Measurements from ENCODE around the gene OSBPL1A. TPM values are rescaled to one million over a fixed set of nuclear protein-coding genes. Genes with fewer than 3 reads are reported as not detected.
A peak's percentile ranks its signal among the peaks of the same experiment; 100 is the strongest.

OSBPL1A gene
- total RNA-seq, 1 experiment from 2014 or later = 34.6 TPM

GRCh38 chr18:24417480-24417879 is 19.9 kb upstream of the OSBPL1A start:
- H3K4me1 ChIP-seq (replicated peaks) = peaks cover 9% of the 10 kb centered on the region; the same call in 1 of the 2 replicates
- H3K4me3 ChIP-seq = no peak overlapping the region
- peaks cover 10% of the 10 kb centered on the region for H3K27me3 ChIP-seq (replicated peaks)
- DNase-seq (ENCODE audit: low read depth in 1 of 2, low spot score in 2 of 2) = no peak
- H3K9me3 ChIP-seq (replicated peaks) = no peaks in the 10 kb centered on the region
- no peak overlapping the region for H3K27ac ChIP-seq
- H3K36me3 ChIP-seq = no peaks in the 10 kb centered on the region

- H3K4me1 ChIP-seq (replicated peaks) = no peaks in the 10 kb centered on the region
- no peaks in the 10 kb centered on the region for H3K9me3 ChIP-seq (replicated peaks)
- no peaks in the 10 kb centered on the region for H3K36me3 ChIP-seq
- H3K27ac ChIP-seq = no peak overlapping the region
- DNase-seq (ENCODE audit: low read depth in 1 of 2, low spot score in 2 of 2) = no peak
- no peak overlapping the region for H3K4me3 ChIP-seq
- peaks cover 6% of the 10 kb centered on the region for H3K27me3 ChIP-seq (replicated peaks)
Observed at GRCh38 chr18:24414349-24415003, 16.9 kb upstream of the OSBPL1A start.

GRCh38 chr18:24413148-24413547 is 15.5 kb upstream of the OSBPL1A start:
- Histone ChIP-seq H3K27me3 (replicated peaks) (peaks cover 6% of the 10 kb centered on the region), H3K4me1 (replicated peaks) (no peaks in the 10 kb centered on the region), H3K27ac (no peak overlapping the region), H3K4me3 (no peak overlapping the region), H3K9me3 (replicated peaks) (no peaks in the 10 kb centered on the region), H3K36me3 (no peaks in the 10 kb centered on the region)
- no peak for DNase-seq (ENCODE audit: low read depth in 1 of 2, low spot score in 2 of 2)

- Histone ChIP-seq H3K27me3 (replicated peaks) (no peaks in the 10 kb centered on the region), H3K4me3 (no peak overlapping the region), H3K36me3 (no peaks in the 10 kb centered on the region), H3K27ac (no peak overlapping the region), H3K9me3 (replicated peaks) (no peaks in the 10 kb centered on the region), H3K4me1 (replicated peaks) (no peaks in the 10 kb centered on the region)
- no peak for DNase-seq (ENCODE audit: low read depth in 1 of 2, low spot score in 2 of 2)
Observed at GRCh38 chr18:24408496-24408895, 10.9 kb upstream of the OSBPL1A start.

GRCh38 chr18:24404591-24404990 is 7.0 kb upstream of the OSBPL1A start:
- no peak overlapping the region for H3K27ac ChIP-seq
- no peaks in the 10 kb centered on the region for H3K9me3 ChIP-seq (replicated peaks)
- no peaks in the 10 kb centered on the region for H3K36me3 ChIP-seq
- no peak overlapping the region for H3K4me3 ChIP-seq
- 0 out of 2 replicates have a peak, but pooled peaks cover 6% of the 10 kb centered on the region for H3K4me1 ChIP-seq (replicated peaks)
- no peaks in the 10 kb centered on the region for H3K27me3 ChIP-seq (replicated peaks)
- DNase-seq (ENCODE audit: low read depth in 1 of 2, low spot score in 2 of 2) = no peak

GRCh38 chr18:24403076-24403475 is 5.5 kb upstream of the OSBPL1A start:
- Histone ChIP-seq H3K4me1 (replicated peaks) (peaks cover 15% of the 10 kb centered on the region), H3K4me3 (no peak overlapping the region), H3K36me3 (no peaks in the 10 kb centered on the region), H3K9me3 (replicated peaks) (no peaks in the 10 kb centered on the region), H3K27me3 (replicated peaks) (no peaks in the 10 kb centered on the region), H3K27ac (no peak overlapping the region)
- DNase-seq (ENCODE audit: low read depth in 1 of 2, low spot score in 2 of 2) = no peak

GRCh38 chr18:24402209-24402785 is 4.7 kb upstream of the OSBPL1A start:
- no peak overlapping the region for H3K27ac ChIP-seq
- H3K4me1 ChIP-seq (replicated peaks) = peaks cover 18% of the 10 kb centered on the region
- H3K9me3 ChIP-seq (replicated peaks) = no peaks in the 10 kb centered on the region
- peaks cover 3% of the 10 kb centered on the region; the same call in 1 of the 2 replicates for H3K36me3 ChIP-seq
- no peak for DNase-seq (ENCODE audit: low read depth in 1 of 2, low spot score in 2 of 2)
- H3K4me3 ChIP-seq = no peak overlapping the region
- no peaks in the 10 kb centered on the region for H3K27me3 ChIP-seq (replicated peaks)

- no peak for DNase-seq (ENCODE audit: low read depth in 1 of 2, low spot score in 2 of 2)
Observed at GRCh38 chr18:24400587-24400986, 3.0 kb upstream of the OSBPL1A start.

GRCh38 chr18:24398540-24398939 is 916 bp upstream of the OSBPL1A start:
- Histone ChIP-seq H3K4me1 (replicated peaks) (peaks cover 25% of the 10 kb centered on the region), H3K4me3 (no peak overlapping the region), H3K27ac (peak overlapping the region; percentile 23; the same call in 1 of the 2 replicates), H3K36me3 (peaks cover 4% of the 10 kb centered on the region; the same call in 1 of the 2 replicates), H3K9me3 (replicated peaks) (no peaks in the 10 kb centered on the region), H3K27me3 (replicated peaks) (no peaks in the 10 kb centered on the region)
- DNase-seq (ENCODE audit: low read depth in 1 of 2, low spot score in 2 of 2) = peak; percentile 23 to 50

More at GRCh38 chr18:24400587-24400986, 3.0 kb upstream of the OSBPL1A start:
- Histone ChIP-seq H3K27ac (no peak overlapping the region), H3K4me3 (no peak overlapping the region), H3K36me3 (peaks cover 4% of the 10 kb centered on the region; the same call in 1 of the 2 replicates), H3K4me1 (replicated peaks) (peaks cover 25% of the 10 kb centered on the region), H3K27me3 (replicated peaks) (no peaks in the 10 kb centered on the region), H3K9me3 (replicated peaks) (no peaks in the 10 kb centered on the region)

GRCh38 chr18:24397131-24397693 is 412 bp downstream of the OSBPL1A start:
- peak overlapping the region; percentile 85 for H3K4me3 ChIP-seq
- H3K4me1 ChIP-seq (replicated peaks) = peaks cover 25% of the 10 kb centered on the region
- H3K27ac ChIP-seq = peak overlapping the region; percentile 89
- H3K27me3 ChIP-seq (replicated peaks) = no peaks in the 10 kb centered on the region
- H3K36me3 ChIP-seq = peaks cover 4% of the 10 kb centered on the region; the same call in 1 of the 2 replicates
- no peaks in the 10 kb centered on the region for H3K9me3 ChIP-seq (replicated peaks)
- DNase-seq (ENCODE audit: low read depth in 1 of 2, low spot score in 2 of 2) = peak in 1 of 2 experiments; percentile 48

- Histone ChIP-seq H3K4me1 (replicated peaks) (peaks cover 25% of the 10 kb centered on the region), H3K27me3 (replicated peaks) (no peaks in the 10 kb centered on the region), H3K27ac (no peak overlapping the region), H3K9me3 (replicated peaks) (no peaks in the 10 kb centered on the region), H3K36me3 (peaks cover 4% of the 10 kb centered on the region; the same call in 1 of the 2 replicates), H3K4me3 (no peak overlapping the region)
- no peak for DNase-seq (ENCODE audit: low read depth in 1 of 2, low spot score in 2 of 2)
Observed at GRCh38 chr18:24396082-24396633, 1.5 kb downstream of the OSBPL1A start.

- no peak for DNase-seq (ENCODE audit: low read depth in 1 of 2, low spot score in 2 of 2)
- no peaks in the 10 kb centered on the region for H3K9me3 ChIP-seq (replicated peaks)
- H3K36me3 ChIP-seq = peaks cover 4% of the 10 kb centered on the region; the same call in 1 of the 2 replicates
- H3K27me3 ChIP-seq (replicated peaks) = no peaks in the 10 kb centered on the region
- H3K4me1 ChIP-seq (replicated peaks) = peaks cover 19% of the 10 kb centered on the region
- no peak overlapping the region for H3K27ac ChIP-seq
- no peak overlapping the region for H3K4me3 ChIP-seq
Observed at GRCh38 chr18:24395049-24395795, 2.4 kb downstream of the OSBPL1A start.

- no peaks in the 10 kb centered on the region for H3K36me3 ChIP-seq
- H3K4me1 ChIP-seq (replicated peaks) = no peaks in the 10 kb centered on the region
- H3K27me3 ChIP-seq (replicated peaks) = no peaks in the 10 kb centered on the region
- H3K27ac ChIP-seq = no peak overlapping the region
- H3K9me3 ChIP-seq (replicated peaks) = no peaks in the 10 kb centered on the region
- no peak overlapping the region for H3K4me3 ChIP-seq
- DNase-seq (ENCODE audit: low read depth in 1 of 2, low spot score in 2 of 2) = no peak
Observed at GRCh38 chr18:24388957-24389356, 8.7 kb downstream of the OSBPL1A start.

All from SJSA1 (cell line).